ENCODE measurements around the gene GAL. TPM values are rescaled to one million over a fixed set of nuclear protein-coding genes. Genes with fewer than 3 reads are reported as not detected.
A peak's percentile ranks its signal among the peaks of the same experiment; 100 is the strongest.

The GAL gene
- total and polyA plus RNA-seq, 2 experiments from 2014 or later, result 0.97 to 24.7 TPM

DNA sequence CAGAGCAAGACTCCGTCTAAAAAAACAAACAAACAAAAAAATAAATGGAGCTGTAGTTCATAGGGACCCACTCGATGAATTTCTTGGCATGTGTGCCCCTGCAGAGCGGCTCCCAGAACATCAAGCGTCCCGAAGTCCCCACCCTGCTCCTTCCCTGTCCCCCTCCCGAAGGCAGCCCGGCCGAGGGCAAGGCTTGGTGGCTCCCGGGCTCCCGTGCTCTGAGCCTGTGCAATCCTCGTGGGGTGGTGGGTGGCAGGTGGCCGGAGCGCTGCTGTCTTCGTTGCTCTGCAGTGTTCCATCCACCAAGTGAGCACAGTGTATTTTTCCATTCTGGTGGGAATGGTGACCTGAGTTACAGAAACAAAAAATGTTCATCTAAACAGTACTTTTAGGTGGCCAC, 33.5 kb upstream of the GAL start:
- Histone ChIP-seq H3K4me2 (ENCODE audit: unreplicated experiment) (no peak overlapping the region), H3K9ac (no peak overlapping the region), H3F3A (ENCODE audit: insufficient read depth) (no peaks in the 10 kb centered on the region), H3K27me3 (replicated peaks; ENCODE audit: insufficient read depth) (peaks cover 39% of the 10 kb centered on the region), H4K20me1 (ENCODE audit: insufficient read depth) (no peaks in the 10 kb centered on the region), H3K4me1 (ENCODE audit: insufficient read depth) (no peaks in the 10 kb centered on the region), H3K79me2 (ENCODE audit: insufficient read depth) (no peaks in the 10 kb centered on the region), H3K9me2 (ENCODE audit: insufficient read depth) (no peaks in the 10 kb centered on the region), H3K36me3 (ENCODE audit: low read depth) (0 out of 2 replicates have a peak, but pooled peaks cover 3% of the 10 kb centered on the region), H3K9me3 (ENCODE audit: low read depth) (peaks cover 10% of the 10 kb centered on the region), H3K4me3 (no peak overlapping the region), H3K27ac (no peak overlapping the region), H2AFZ (no peak overlapping the region)
- no peak for DNase-seq
- TF ChIP-seq EZH2 (IDR thresholded peaks at IDR 0.05; ENCODE audit: insufficient read depth, poor library complexity, severe bottlenecking), result no peak
- WGBS, 2 experiments (ENCODE audit: low coverage in 1 of 2, low lambda C conversion rate in 2 of 2, missing lambda C conversion rate in 2 of 2), result 72 to 79% methylated on average over 13 to 14 of the region's 14 CpGs
- in situ Hi-C loops (cut with MboI), result no loop called here

DNA sequence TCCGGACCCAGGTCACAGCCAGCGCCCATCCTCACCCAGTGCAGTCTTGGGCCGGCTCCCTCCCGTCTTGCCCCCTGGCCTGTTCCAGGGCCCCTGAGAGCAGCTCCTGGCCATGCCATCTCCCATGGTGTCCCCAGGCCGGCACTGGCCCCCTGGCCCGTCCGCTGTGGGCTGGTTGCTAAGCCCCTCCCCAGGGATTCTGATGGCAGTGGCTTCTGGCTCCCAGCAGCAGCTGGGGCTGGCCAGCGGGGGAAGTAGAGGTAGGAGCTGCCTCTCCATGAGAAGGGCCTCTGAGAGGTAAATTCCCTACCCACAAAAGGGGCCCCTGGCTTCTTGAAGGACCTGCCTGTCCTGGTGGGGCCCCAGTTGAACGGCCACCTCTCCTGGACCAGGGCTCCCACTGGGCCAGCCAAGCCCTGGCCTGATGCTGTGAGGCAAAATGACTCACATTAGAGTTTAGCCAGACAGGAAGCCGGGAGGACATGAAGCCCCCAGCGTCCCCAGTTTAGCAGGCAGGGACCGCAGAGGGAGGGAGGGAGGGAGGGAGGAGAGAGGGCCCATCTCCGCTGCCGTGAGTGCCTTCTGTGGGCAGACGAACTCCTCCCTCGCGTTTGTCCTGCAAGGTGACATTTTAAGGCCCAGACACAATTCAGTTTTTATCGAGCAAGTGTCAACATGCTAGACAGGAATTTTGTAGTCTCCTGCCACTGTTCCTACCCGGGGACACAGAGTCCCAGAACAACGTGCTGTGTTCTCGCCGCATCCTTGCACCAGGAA, 32.9 kb upstream of the GAL start:
- WGBS, 2 experiments (ENCODE audit: low coverage in 1 of 2, low lambda C conversion rate in 2 of 2, missing lambda C conversion rate in 2 of 2), result 62 to 65% methylated on average over 17 to 22 of the region's 22 CpGs
- no peak overlapping the region for H2AFZ ChIP-seq
- H3K4me1 ChIP-seq (ENCODE audit: insufficient read depth), result no peaks in the 10 kb centered on the region
- H3K36me3 ChIP-seq (ENCODE audit: low read depth), result no peaks in the 10 kb centered on the region
- no peaks in the 10 kb centered on the region for H3F3A ChIP-seq (ENCODE audit: insufficient read depth)
- H3K27me3 ChIP-seq (replicated peaks; ENCODE audit: insufficient read depth), result peaks cover 34% of the 10 kb centered on the region
- no peak overlapping the region for H3K9ac ChIP-seq
- H3K79me2 ChIP-seq (ENCODE audit: insufficient read depth), result no peaks in the 10 kb centered on the region
- H3K27ac ChIP-seq, result no peak overlapping the region
- H4K20me1 ChIP-seq (ENCODE audit: insufficient read depth), result no peaks in the 10 kb centered on the region
- TF ChIP-seq EZH2phosphoT487 (IDR thresholded peaks at IDR 0.05; ENCODE audit: insufficient read depth, low read depth) (no peak), EZH2 (IDR thresholded peaks at IDR 0.05; ENCODE audit: insufficient read depth, poor library complexity, severe bottlenecking) (no peak)
- peaks cover 8% of the 10 kb centered on the region for H3K9me3 ChIP-seq (ENCODE audit: low read depth)
- H3K4me2 ChIP-seq (ENCODE audit: unreplicated experiment), result no peak overlapping the region
- H3K9me2 ChIP-seq (ENCODE audit: insufficient read depth), result no peaks in the 10 kb centered on the region
- H3K4me3 ChIP-seq, result no peak overlapping the region
- peak; percentile 16 for DNase-seq
- in situ Hi-C loops (cut with MboI), result no loop called here

DNA sequence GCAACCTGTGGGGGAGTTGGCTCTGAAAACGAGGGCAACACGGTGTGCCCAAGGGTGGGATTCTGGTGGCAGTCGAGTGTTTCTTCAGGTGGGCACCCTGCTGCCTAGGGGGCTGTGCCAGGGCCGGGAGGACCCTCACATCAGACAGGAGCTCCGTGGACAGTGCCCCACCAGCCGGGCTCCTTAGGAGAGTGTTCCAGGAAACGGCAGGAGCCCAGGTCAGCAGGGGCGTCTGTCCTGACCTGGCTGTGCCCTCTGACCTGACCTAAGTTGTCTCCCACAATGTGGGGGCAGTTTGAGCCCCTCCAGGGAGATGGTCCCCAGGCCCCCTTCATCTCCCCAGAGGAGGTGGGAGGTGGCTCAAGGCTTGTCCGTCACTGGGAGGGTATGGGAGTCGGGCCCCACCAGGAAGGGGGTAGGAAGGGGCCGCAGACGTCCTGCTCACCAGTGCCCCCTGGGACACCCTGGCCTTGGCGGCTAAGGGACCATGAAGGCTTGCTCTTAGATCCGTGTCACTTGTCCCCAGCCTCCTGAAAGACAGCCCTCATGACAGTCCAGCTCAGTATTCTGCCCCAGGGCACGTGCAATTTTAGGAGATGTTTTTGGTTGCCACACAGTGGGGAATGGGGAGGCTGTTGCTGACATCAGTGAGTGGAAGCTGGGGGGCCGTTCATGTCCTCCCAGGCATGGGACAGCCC, 32.2 kb upstream of the GAL start:
- no peak for DNase-seq
- Histone ChIP-seq H3K36me3 (ENCODE audit: low read depth) (no peaks in the 10 kb centered on the region), H3K4me3 (no peak overlapping the region), H4K20me1 (ENCODE audit: insufficient read depth) (no peaks in the 10 kb centered on the region), H3F3A (ENCODE audit: insufficient read depth) (no peaks in the 10 kb centered on the region), H3K4me1 (ENCODE audit: insufficient read depth) (no peaks in the 10 kb centered on the region), H3K27me3 (replicated peaks; ENCODE audit: insufficient read depth) (peaks cover 29% of the 10 kb centered on the region), H3K9ac (no peak overlapping the region), H3K79me2 (ENCODE audit: insufficient read depth) (no peaks in the 10 kb centered on the region), H3K9me3 (ENCODE audit: low read depth) (peaks cover 1% of the 10 kb centered on the region), H3K27ac (no peak overlapping the region), H2AFZ (no peak overlapping the region), H3K9me2 (ENCODE audit: insufficient read depth) (no peaks in the 10 kb centered on the region), H3K4me2 (ENCODE audit: unreplicated experiment) (no peak overlapping the region)
- in situ Hi-C loops (cut with MboI), result no loop called here
- no peak for TF ChIP-seq EZH2 (IDR thresholded peaks at IDR 0.05; ENCODE audit: insufficient read depth, poor library complexity, severe bottlenecking)
- TF ChIP-seq EZH2phosphoT487 (IDR thresholded peaks at IDR 0.05; ENCODE audit: insufficient read depth, low read depth), result no peak
- 58 to 63% methylated on average over 12 to 15 of the region's 16 CpGs for WGBS, 2 experiments (ENCODE audit: low coverage in 1 of 2, low lambda C conversion rate in 2 of 2, missing lambda C conversion rate in 2 of 2)

DNA sequence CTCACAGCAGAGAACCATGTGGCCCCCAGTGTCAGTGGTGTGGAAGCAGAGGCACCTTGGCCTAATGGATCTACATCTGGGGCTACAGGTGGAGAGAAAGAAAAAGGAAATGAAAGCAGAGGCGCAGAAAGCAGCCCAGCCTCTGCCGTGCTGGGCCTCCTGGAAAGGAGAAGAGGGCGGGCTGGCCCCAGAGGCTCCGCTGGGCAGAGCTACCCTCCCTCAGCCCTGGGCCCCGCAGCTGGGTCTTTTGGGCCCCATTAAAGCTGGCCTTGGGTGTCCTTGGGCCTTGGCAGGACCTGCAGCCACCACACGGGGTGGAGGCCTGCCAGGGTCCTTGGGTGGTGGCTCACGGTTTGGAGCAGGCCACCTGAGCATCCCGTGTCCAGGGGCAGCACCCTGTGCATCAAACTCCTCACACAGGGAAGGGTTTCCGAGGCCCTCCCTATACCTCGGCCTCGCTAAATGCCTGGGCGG, 31.6 kb upstream of the GAL start:
- no peak overlapping the region for H3K9ac ChIP-seq
- H3K9me2 ChIP-seq (ENCODE audit: insufficient read depth), result no peaks in the 10 kb centered on the region
- no peaks in the 10 kb centered on the region for H4K20me1 ChIP-seq (ENCODE audit: insufficient read depth)
- in situ Hi-C loops (cut with MboI), result no loop called here
- H3K4me3 ChIP-seq, result no peak overlapping the region
- no peaks in the 10 kb centered on the region for H3K4me1 ChIP-seq (ENCODE audit: insufficient read depth)
- no peaks in the 10 kb centered on the region for H3K36me3 ChIP-seq (ENCODE audit: low read depth)
- H3K27me3 ChIP-seq (replicated peaks; ENCODE audit: insufficient read depth), result peaks cover 24% of the 10 kb centered on the region
- H2AFZ ChIP-seq, result no peak overlapping the region
- H3K4me2 ChIP-seq (ENCODE audit: unreplicated experiment), result no peak overlapping the region
- no peaks in the 10 kb centered on the region for H3K9me3 ChIP-seq (ENCODE audit: low read depth)
- H3F3A ChIP-seq (ENCODE audit: insufficient read depth), result no peaks in the 10 kb centered on the region
- no peak overlapping the region for H3K27ac ChIP-seq
- 60 to 66% methylated on average over 11 to 12 of the region's 12 CpGs for WGBS, 2 experiments (ENCODE audit: low coverage in 1 of 2, low lambda C conversion rate in 2 of 2, missing lambda C conversion rate in 2 of 2)
- no peak for DNase-seq
- H3K79me2 ChIP-seq (ENCODE audit: insufficient read depth), result no peaks in the 10 kb centered on the region
- no peak for TF ChIP-seq EZH2phosphoT487 (IDR thresholded peaks at IDR 0.05; ENCODE audit: insufficient read depth, low read depth)
- no peak for TF ChIP-seq EZH2 (IDR thresholded peaks at IDR 0.05; ENCODE audit: insufficient read depth, poor library complexity, severe bottlenecking)
